ENCODE results near the gene DAD1.

DNA sequence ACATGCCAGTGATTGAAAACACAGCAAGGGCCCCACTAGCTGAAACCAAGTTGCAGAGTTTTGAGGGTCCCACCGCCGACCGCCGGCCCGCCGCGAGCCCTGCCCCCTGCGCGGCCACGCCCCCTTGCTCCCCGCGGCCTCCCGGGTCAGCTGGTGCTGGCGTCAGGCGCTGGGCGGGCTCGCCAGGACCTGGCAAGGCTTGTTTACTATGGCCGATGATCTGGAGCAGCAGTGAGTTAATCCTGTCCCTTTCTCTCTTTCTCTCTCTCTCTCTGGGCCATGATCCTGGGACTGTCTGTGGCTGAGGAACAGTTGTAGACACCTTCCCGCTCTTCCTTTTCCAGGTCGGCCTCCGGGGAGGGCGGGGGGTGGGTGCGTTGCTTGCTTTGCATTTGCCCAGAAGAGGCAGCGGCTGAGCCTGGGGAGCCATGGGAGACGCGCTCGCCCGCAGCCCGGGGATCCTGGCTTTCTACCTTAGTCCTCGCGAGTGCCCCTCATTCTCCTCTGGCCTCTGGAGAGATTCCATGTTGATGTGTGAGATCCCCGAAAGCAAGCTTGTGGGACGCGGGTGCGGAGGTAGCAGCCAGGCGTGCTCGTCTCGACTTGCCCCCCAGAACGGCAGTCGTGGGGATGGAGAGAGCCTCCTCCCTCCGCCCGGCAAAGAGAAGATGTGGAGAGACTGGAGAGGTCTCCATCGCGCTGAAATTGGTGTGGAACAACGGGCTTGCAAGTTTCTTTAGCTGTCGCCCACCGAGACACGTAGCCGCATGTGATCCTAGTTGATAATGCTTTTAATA is 9.3 kb upstream of the DAD1 start, which contains the start of gene ABHD4:
- no peak for TF ChIP-seq POLR2A (IDR thresholded peaks at IDR 0.05)
- peak in 1 of 3 donors; percentile 15 for TF ChIP-seq CTCF (IDR thresholded peaks at IDR 0.05)
- no peak for TF ChIP-seq EP300 (IDR thresholded peaks at IDR 0.05)
